K562 (cell line): Measurements from ENCODE around the gene GTSE1. TPM values are rescaled to one million over a fixed set of nuclear protein-coding genes. Genes with fewer than 3 reads are reported as not detected.

Experiments used
- ATAC-seq: fragments of 200-7000 bp; cut with Tn5 transposase; 3 replicates; pipeline ENCODE4 v1.9.1; 2020; ENCODE audit warnings: moderate library complexity
- BruUV-seq: library from RNA; stranded (reverse); fragments of 400-500 nt; replicated peaks from 2 replicates; lab custom pipeline; 2021; lab: Mats Ljungman, UMichigan
- CTCF ChIA-PET: fragments of 300-600 bp; formaldehyde crosslinking; extraction: SDS; loops from one replicate; lab custom pipeline; 2021; ENCODE audit warnings: low intra/inter-chr PET ratio; lab: Yijun Ruan, JAX
- POLR2A ChIA-PET: fragments of 300-600, 350-650 bp; sonication (Branson Sonifier 250); formaldehyde crosslinking; extraction: SDS; loops from one replicate; lab custom pipeline; 2021; ENCODE audit warnings: antibody characterized with exemption, inconsistent platforms; lab: Yijun Ruan, JAX
- DNase-seq, 4 experiments: peaks; one replicate each; pipeline versions ENCODE4 v3.0.0 to v3.0.0-alpha.2; 2011 to 2018; ENCODE audit warnings: low spot score in 3 of 4, mixed read lengths in 3 of 4; ENCODE audit errors: extremely low read depth in 1 of 4
- FAIRE-seq: peaks from 2 replicates; lab custom pipeline; 2011; peaks lifted over from hg19 to GRCh38; lab: Jason Lieb, UNC
- H2AFZ ChIP-seq: 2 replicates; pipeline ENCODE4 v1.6.0; 2011; ENCODE audit warnings: low read depth, low read length, control low read depth, inconsistent platforms
- H3K27ac ChIP-seq: fragments of 200-600 bp; 3 replicates; pipeline ENCODE4 v1.8.0; 2011; ENCODE audit warnings: low read depth, mild to moderate bottlenecking, control low read depth, inconsistent platforms, low read length, moderate library complexity, mixed read lengths; ENCODE audit errors: extremely low read depth
- H3K27me3 ChIP-seq, 2 experiments: fragments of 300-600 bp in 1 of 2; 2 replicates in 1 of 2; 3 replicates in 1 of 2; pipeline versions ENCODE4 v1.6.0 to v1.8.0; 2011; ENCODE audit warnings: inconsistent platforms in 2 of 2, low read length in 2 of 2, mild to moderate bottlenecking in 1 of 2, mixed read lengths in 1 of 2, moderate library complexity in 1 of 2; ENCODE audit not compliant: control insufficient read depth in 2 of 2, insufficient read depth in 2 of 2
- H3K36me3 ChIP-seq: fragments of 300-600 bp; 3 replicates; pipeline ENCODE4 v1.8.0; 2011; ENCODE audit warnings: mild to moderate bottlenecking, low read length, inconsistent platforms; ENCODE audit not compliant: control insufficient read depth, insufficient read depth
- H3K4me1 ChIP-seq, 2 experiments: fragments of 200-600 bp in 1 of 2; replicated peaks in 1 of 2; 2 replicates in 1 of 2; 3 replicates in 1 of 2; pipeline versions ENCODE4 v1.5.1 to v1.8.0; 2011; ENCODE audit warnings: inconsistent platforms in 2 of 2, low read length in 2 of 2, mild to moderate bottlenecking in 1 of 2, mixed read lengths in 1 of 2, moderate library complexity in 1 of 2; ENCODE audit not compliant: control insufficient read depth in 2 of 2, insufficient read depth in 2 of 2
- H3K4me2 ChIP-seq: 2 replicates; pipeline ENCODE4 v1.6.1; 2011; ENCODE audit warnings: low read length, control low read depth, inconsistent platforms, mixed read lengths; ENCODE audit not compliant: insufficient read depth
- H3K4me3 ChIP-seq: fragments of 200-600 bp; sonication (generic), shearing (Covaris generic); 2 replicates; pipeline ENCODE4 v1.5.1; 2016; ENCODE audit warnings: control low read depth, inconsistent platforms
- H3K79me2 ChIP-seq: fragments of 200-600 bp; 3 replicates; pipeline ENCODE4 v1.8.0; 2011; ENCODE audit warnings: low read length, inconsistent platforms; ENCODE audit not compliant: control insufficient read depth, insufficient read depth
- H3K9ac ChIP-seq, 2 experiments: 2 replicates each; pipeline versions ENCODE4 v1.6.0 to v1.6.1; 2011; ENCODE audit warnings: low read depth in 2 of 2, low read length in 2 of 2, control low read depth in 1 of 2, inconsistent platforms in 1 of 2, mild to moderate bottlenecking in 1 of 2, mixed read lengths in 1 of 2; ENCODE audit not compliant: insufficient read depth in 1 of 2
- H3K9me1 ChIP-seq: one replicate; pipeline ENCODE4 v1.6.0; 2011; ENCODE audit warnings: inconsistent platforms, mild to moderate bottlenecking, low read length, moderate library complexity; ENCODE audit not compliant: control insufficient read depth, insufficient read depth
- H3K9me3 ChIP-seq: replicated peaks from 2 replicates; pipeline ENCODE4 v1.5.1; 2011; ENCODE audit warnings: low read depth, low read length, inconsistent platforms; ENCODE audit not compliant: control insufficient read depth, insufficient read depth
- H4K20me1 ChIP-seq: replicated peaks from 2 replicates; pipeline ENCODE4 v1.6.1; 2011; ENCODE audit warnings: low read length, inconsistent platforms, mixed read lengths; ENCODE audit not compliant: control insufficient read depth, insufficient read depth
- EHMT2 ChIP-seq: fragments of 450-650 bp; IDR thresholded peaks from 2 replicates; pipeline ENCODE4 v1.6.1; 2018; ENCODE audit warnings: antibody characterized with exemption
- MTA3 ChIP-seq: fragments of 450-650 bp; formaldehyde crosslinking; IDR thresholded peaks from 2 replicates; pipeline ENCODE4 v1.6.1; 2017; ENCODE audit warnings: mild to moderate bottlenecking, borderline replicate concordance
- NFIC ChIP-seq: fragments of 450-650 bp; IDR thresholded peaks from 2 replicates; pipeline ENCODE4 v1.6.1; 2017; ENCODE audit warnings: mild to moderate bottlenecking, inconsistent platforms
- PHF21A ChIP-seq: fragments of 450-650 bp; IDR thresholded peaks from 2 replicates; pipeline ENCODE4 v1.6.1; 2017; ENCODE audit warnings: low read depth, borderline replicate concordance
- POLR2B ChIP-seq: fragments of 450-650 bp; IDR thresholded peaks from 2 replicates; pipeline ENCODE4 v1.6.1; 2018; ENCODE audit warnings: low read depth; ENCODE audit not compliant: partially characterized antibody
- POLR3G ChIP-seq: IDR thresholded peaks from 2 replicates; pipeline ENCODE4 v1.6.1; 2011; ENCODE audit not compliant: insufficient read length, insufficient replicate concordance; ENCODE audit errors: extremely low read depth
- SAFB2 ChIP-seq: fragments of 200-400 bp; formaldehyde crosslinking; IDR thresholded peaks from 2 replicates; pipeline ENCODE4 v1.6.1; 2018; ENCODE audit warnings: borderline replicate concordance, low read length, low read depth, moderate library complexity; ENCODE audit not compliant: severe bottlenecking
- SAP30 ChIP-seq: fragments of 200-600 bp; sonication (generic); IDR thresholded peaks from 2 replicates; pipeline ENCODE4 v1.6.1; 2012; ENCODE audit warnings: borderline replicate concordance, low read depth, mild to moderate bottlenecking, moderate library complexity, low read length, control low read depth, inconsistent platforms; ENCODE audit not compliant: insufficient read depth, poor library complexity, severe bottlenecking
- ZBTB1 ChIP-seq: sonication (generic); formaldehyde crosslinking; IDR thresholded peaks from 2 replicates; pipeline ENCODE4 v1.8.1; 2023; ENCODE audit warnings: missing genetic modification reagents, low read depth, mild to moderate bottlenecking, borderline replicate concordance
- ZFX ChIP-seq: sonication (generic); formaldehyde crosslinking; IDR thresholded peaks from 2 replicates; pipeline ENCODE4 v1.8.0; 2022; ENCODE audit warnings: mild to moderate bottlenecking, missing genetic modification reagents, moderate library complexity
- ZNF133 ChIP-seq: fragments of 250-450 bp; sonication (Bioruptor Pico); IDR thresholded peaks from 2 replicates; pipeline ENCODE4 v1.4.0; 2020; ENCODE audit warnings: mild to moderate bottlenecking
- ZNF212 ChIP-seq: fragments of 450-650 bp; formaldehyde crosslinking; IDR thresholded peaks from 2 replicates; pipeline ENCODE4 v1.4.0; 2020; ENCODE audit warnings: mild to moderate bottlenecking
- ZNF830 ChIP-seq: fragments of 250-450 bp; sonication (Bioruptor Pico); IDR thresholded peaks from 2 replicates; pipeline ENCODE4 v1.5.0; 2021; ENCODE audit warnings: mild to moderate bottlenecking
- ZSCAN29 ChIP-seq: fragments of 450-650 bp; IDR thresholded peaks from 2 replicates; pipeline ENCODE4 v1.6.1; 2017
- WGBS: fragments of 100-300 bp; shearing (Covaris generic); methylation state at CpG from one replicate; pipeline ENCODE4 v1.1.6; 2016; ENCODE audit warnings: low coverage, mixed read lengths; ENCODE audit not compliant: insufficient coverage; ENCODE audit errors: missing lambda C conversion rate; 5-methylcytosine and 5-hydroxymethylcytosine counted together
- in situ Hi-C: fragments of 300-500 bp; cut with MboI; formaldehyde crosslinking; loops from 4 replicates; pipeline ENCODE4 v1.15.0; 2018; ENCODE audit warnings: inconsistent platforms, mixed read lengths
- intact Hi-C: fragments of 100-400 bp; cut with micrococcal nuclease; formaldehyde crosslinking; loops from 2 replicates; pipeline ENCODE4 v1.14.2; 2022
- polyA plus RNA-seq, 8 experiments: library from polyadenylated mRNA; depleted of rRNA in 4 of 8; stranded (reverse) in 5 of 8; unstranded in 3 of 8; fragments of >200 nt; fragmentation: Nextera tagmentation in 2 of 8; fragmentation: Illumina TruSeq in 1 of 8; extraction: Ambion mirVana in 2 of 8; extraction: Trizol in 1 of 8; gene quantifications; 2 replicates each; pipeline versions ENCODE4 v1.2.1 to v1.2.3, GENCODE V29; 2011 to 2014; ENCODE audit warnings: inconsistent platforms in 1 of 8, missing spikeins in 1 of 8
- total RNA-seq, 7 experiments: library from RNA; depleted of rRNA in 6 of 7; stranded (reverse); fragments of >200 nt in 6 of 7; fragmentation: Illumina TruSeq in 2 of 7; extraction: Trizol in 2 of 7; gene quantifications; 2 replicates each; pipeline versions ENCODE4 v1.2.1 to v1.2.3, GENCODE V29; 2011 to 2021; ENCODE audit warnings: low replicate concordance in 1 of 7
- TF ChIP-seq, protein P1 (sequence below): sonication (generic); formaldehyde crosslinking; IDR thresholded peaks from 2 replicates; pipeline ENCODE4 v1.9.0; 2022; ENCODE audit warnings: mild to moderate bottlenecking, missing genetic modification reagents
- TF ChIP-seq, protein P2 (sequence below): sonication (generic); formaldehyde crosslinking; IDR thresholded peaks from 2 replicates; pipeline ENCODE4 v1.8.1; 2023; ENCODE audit warnings: mild to moderate bottlenecking, missing genetic modification reagents

Gene GTSE1
- total and polyA plus RNA-seq, 9 of the 15 experiments (the other 6 are each of a cell fraction or from before 2014, with no cell fraction given), result 2.5 to 22.5 (median 12.9) TPM

DNA sequence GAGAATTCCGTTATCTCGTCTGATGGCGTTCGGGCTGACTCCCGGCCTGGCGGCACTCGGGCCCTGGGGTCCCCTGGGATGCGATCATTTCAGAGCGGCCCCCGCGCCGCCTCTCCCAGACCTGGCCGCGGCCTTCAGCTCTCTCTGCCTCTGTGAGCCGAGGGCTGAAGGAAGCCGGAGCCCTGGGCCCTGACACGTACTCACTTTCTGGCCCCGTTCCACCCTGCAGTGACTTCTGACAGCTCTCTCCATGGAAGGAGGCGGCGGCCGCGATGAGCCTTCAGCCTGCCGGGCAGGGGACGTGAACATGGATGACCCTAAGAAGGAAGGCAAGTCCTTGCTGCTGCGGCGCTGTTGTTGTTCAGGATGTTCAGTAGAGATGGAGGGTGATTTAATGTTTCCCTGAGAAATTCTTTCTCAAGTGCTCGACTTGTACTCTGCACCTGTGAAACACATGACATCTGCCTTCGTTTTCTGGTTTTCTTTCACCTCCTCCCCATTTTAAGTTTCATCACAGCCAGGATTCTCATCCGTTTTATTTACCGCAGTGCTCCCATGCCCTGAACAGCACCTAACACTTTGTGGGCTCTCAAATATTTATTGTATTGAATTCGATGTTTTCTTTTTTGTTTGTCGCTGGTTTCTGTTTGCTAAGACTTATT lies 612 bp downstream of the GTSE1 start:
- in situ Hi-C loops (no loop called here), intact Hi-C loops (loop anchor here (5.0 kb wide), 1 partner anchor 165 kb away; no protein-coding TSS in a partner anchor)
- ChIA-PET CTCF (no interaction called here), POLR2A (interaction anchor here (0.6 to 2.6 kb wide), 6 partner anchors 10 to 107 kb away, joined by 3 to 10 read pairs (median 4); no protein-coding TSS in a partner anchor)
- no peaks in the 10 kb centered on the region for H3K27me3 ChIP-seq
- H3K9ac ChIP-seq, result peak overlapping the region; percentile 68 to 94
- no peak for FAIRE-seq
- peaks cover 2 to 24% of the 10 kb centered on the region in 2 experiments; a peak in 4 of 5 replicates for H3K4me1 ChIP-seq
- ATAC-seq, result peak; percentile 36
- H2AFZ ChIP-seq, result peak overlapping the region; percentile 75
- no peaks in the 10 kb centered on the region for H4K20me1 ChIP-seq
- H3K9me3 ChIP-seq, result no peaks in the 10 kb centered on the region
- no peaks in the 10 kb centered on the region for H3K9me1 ChIP-seq
- peaks cover 30% of the 10 kb centered on the region; the same call in 2 of the 3 replicates for H3K36me3 ChIP-seq
- peak in 3 of 4 experiments; percentile 26 to 30 (median 29) for DNase-seq
- WGBS, result 4% methylated on average over 8 of the region's 32 CpGs
- BruUV-seq, result TSS peak; percentile 67
- H3K27ac ChIP-seq, result peak overlapping the region; percentile 68
- H3K4me2 ChIP-seq, result peak overlapping the region; percentile 93
- TF ChIP-seq, protein P1, sequence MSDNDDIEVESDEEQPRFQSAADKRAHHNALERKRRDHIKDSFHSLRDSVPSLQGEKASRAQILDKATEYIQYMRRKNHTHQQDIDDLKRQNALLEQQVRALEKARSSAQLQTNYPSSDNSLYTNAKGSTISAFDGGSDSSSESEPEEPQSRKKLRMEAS (CRISPR knock-in tag), result 0 out of 2 replicates have a peak, but pooled peaks have one; percentile 2
- TF ChIP-seq MTA3 (no peak), ZNF830 (CRISPR knock-in tag) (no peak), SAP30 (no peak), POLR3G (no peak), EHMT2 (no peak), ZNF133 (CRISPR knock-in tag) (no peak), ZFX (CRISPR knock-in tag) (peak; percentile 65), POLR2B (no peak), ZBTB1 (0 out of 2 replicates have a peak, but pooled peaks have one; percentile 25), ZNF212 (CRISPR knock-in tag) (no peak), PHF21A (no peak), NFIC (peak; percentile 21; the same call in 1 of the 2 replicates), ZSCAN29 (peak; percentile 54; the same call in 1 of the 2 replicates), SAFB2 (no peak)
- TF ChIP-seq, protein P2, sequence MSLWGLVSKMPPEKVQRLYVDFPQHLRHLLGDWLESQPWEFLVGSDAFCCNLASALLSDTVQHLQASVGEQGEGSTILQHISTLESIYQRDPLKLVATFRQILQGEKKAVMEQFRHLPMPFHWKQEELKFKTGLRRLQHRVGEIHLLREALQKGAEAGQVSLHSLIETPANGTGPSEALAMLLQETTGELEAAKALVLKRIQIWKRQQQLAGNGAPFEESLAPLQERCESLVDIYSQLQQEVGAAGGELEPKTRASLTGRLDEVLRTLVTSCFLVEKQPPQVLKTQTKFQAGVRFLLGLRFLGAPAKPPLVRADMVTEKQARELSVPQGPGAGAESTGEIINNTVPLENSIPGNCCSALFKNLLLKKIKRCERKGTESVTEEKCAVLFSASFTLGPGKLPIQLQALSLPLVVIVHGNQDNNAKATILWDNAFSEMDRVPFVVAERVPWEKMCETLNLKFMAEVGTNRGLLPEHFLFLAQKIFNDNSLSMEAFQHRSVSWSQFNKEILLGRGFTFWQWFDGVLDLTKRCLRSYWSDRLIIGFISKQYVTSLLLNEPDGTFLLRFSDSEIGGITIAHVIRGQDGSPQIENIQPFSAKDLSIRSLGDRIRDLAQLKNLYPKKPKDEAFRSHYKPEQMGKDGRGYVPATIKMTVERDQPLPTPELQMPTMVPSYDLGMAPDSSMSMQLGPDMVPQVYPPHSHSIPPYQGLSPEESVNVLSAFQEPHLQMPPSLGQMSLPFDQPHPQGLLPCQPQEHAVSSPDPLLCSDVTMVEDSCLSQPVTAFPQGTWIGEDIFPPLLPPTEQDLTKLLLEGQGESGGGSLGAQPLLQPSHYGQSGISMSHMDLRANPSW (CRISPR knock-in tag), result no peak
- H3K79me2 ChIP-seq, result peaks cover 17% of the 10 kb centered on the region
- H3K4me3 ChIP-seq, result peak overlapping the region; percentile 74
